HG02852 (cell line): Measurements from ENCODE around the gene JSRP1.

Source experiments
- ATAC-seq: cut with Tn5 transposase; IDR thresholded peaks from one replicate; pipeline ENCODE4 v1.9.1; 2021; ENCODE audit warnings: mild to moderate bottlenecking, moderate library complexity; ENCODE audit not compliant: unreplicated experiment

Gene JSRP1

DNA sequence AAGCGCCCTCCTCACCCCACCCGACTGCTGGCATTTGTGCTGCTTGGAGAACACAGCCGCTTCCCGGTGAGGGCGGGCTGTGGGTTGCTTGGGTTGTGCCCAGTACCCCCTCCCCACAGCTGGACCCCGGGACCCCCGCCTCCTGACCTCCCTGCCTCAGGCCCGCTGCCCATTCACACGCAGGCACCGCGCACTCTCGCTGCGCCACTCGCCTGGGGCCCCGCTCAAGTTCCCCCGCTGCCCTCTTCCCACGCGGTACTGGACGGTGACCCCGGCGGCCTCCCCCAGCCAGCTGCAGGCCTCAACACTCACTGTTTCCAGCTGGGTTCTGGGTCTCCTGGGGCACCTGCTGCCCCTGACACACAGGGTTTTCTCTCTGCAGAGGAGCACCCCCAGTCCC lies 36.5 kb downstream of the JSRP1 start:
- ATAC-seq: no peak

- no peak for ATAC-seq
These were observed 38.6 kb downstream of the JSRP1 start for GRCh38 chr19:2217591-2217990.

GRCh38 chr19:2216361-2217225 lies 39.6 kb downstream of the JSRP1 start:
- ATAC-seq: no peak

GRCh38 chr19:2215281-2215751 lies 40.9 kb downstream of the JSRP1 start:
- ATAC-seq: no peak

GRCh38 chr19:2214251-2214650 lies 42.0 kb downstream of the JSRP1 start:
- ATAC-seq: no peak

DNA sequence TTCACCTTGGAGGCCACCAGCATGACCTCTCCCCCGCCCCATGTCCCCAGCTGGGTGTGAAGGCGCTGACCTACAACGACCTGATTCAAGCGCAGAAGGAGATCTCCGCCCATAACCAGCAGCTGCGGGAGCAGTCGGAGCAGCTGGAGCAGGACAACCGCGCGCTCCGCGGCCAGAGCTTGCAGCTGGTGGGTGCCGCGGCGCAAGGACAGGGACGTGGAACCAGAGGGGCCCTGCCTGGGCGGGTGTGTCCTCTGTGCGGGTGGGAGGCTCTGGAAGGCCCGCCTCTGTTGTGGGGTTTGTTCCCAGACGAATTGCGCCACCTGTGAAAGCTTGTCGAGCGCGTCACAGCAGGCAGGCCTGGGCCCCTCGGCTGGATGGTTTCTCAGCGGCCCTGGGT lies 42.4 kb downstream of the JSRP1 start:
- no peak for ATAC-seq

GRCh38 chr19:2212861-2213711 lies 43.1 kb downstream of the JSRP1 start:
- no peak for ATAC-seq

- no peak for ATAC-seq
These were observed 45.1 kb downstream of the JSRP1 start for GRCh38 chr19:2210987-2211740.

DNA sequence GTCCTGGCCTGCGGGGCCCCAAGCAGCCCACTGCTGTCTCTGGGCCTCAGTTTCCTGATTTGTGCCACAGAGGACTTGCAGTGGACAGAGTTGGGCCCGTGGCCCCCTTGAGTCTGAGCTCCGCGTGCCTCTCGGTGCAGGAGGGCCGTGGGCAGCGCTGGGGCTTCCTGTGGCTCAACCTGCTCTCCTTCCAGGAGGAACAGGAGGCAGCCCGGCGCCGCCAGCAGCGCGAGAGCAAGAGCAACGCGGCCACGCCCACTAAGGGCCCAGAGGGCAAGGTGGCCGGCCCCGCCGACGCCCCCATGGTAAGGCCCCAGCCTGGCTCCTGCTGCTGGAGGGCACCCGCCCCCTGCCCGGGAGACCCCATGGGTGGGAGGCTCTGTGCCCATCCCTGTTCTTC lies 46.0 kb downstream of the JSRP1 start:
- ATAC-seq: no peak

GRCh38 chr19:2209408-2209807 lies 46.8 kb downstream of the JSRP1 start:
- ATAC-seq: no peak

GRCh38 chr19:2208975-2209374 lies 47.2 kb downstream of the JSRP1 start:
- ATAC-seq: no peak

DNA sequence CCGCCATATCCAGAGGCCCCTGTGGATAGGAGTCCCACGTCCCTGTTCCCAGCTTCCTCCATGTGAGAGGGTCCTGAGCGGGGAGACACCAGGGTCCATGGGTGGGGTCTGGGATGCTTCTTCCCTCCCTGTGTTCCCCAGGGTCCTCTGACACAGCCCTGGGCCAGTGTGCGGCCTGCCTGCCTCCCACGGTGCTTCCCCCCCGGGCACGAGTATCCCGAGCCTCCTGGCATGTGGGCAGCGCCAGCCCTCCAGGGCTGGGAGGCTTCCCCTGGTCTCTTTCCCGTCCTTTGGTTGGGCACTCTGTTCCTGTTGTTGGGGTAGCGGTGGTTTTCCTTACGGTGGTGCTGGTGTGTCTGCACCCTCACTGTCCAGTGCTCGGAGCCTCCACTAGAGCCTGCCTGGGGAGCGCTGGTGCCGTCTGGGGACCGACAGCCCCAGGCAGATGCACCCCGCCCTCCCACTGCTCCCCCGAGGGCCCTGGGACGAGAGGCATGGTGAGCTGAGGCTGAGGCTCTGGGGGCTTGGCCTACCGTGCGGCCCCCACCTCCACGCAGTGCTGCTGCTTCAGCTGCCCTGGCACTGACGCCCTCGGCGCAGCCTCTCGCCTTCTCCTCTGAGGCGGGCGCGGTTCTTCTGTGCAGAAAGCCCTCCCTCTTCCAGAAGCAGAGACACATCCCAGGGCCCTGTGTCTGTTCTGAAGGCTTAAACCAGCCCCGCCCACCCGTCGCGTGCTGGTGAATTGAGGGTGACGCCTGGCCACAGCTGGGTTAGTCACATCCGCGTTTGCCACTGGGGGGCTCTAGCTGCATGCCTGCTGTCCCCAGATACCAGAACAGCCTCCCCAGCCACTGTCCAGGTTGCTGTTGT lies 48.0 kb downstream of the JSRP1 start:
- ATAC-seq: no peak

- ATAC-seq: no peak
These were observed 49.2 kb downstream of the JSRP1 start for GRCh38 chr19:2207008-2207407.

DNA sequence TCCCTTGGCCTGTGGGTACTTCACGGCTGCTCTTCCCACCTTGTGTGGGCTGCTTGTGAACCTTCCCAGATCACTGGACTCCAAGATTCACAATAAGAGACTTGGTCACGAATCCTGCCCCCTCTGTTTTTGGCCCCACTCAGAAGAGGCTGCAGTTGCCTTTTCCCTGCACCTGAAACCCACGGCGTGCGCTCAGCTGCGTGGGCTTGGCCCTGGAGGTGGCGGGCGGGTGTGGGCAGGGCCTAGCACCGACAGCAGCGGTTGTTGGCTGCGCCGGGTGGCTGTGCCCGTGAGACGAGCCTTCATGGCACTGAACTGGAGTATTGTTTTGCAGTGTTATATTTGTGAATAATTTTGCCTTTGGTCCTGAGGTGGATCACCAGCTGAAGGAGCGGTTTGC lies 53.9 kb downstream of the JSRP1 start:
- no peak for ATAC-seq
